GM19351 (cell line): ENCODE results near the gene STK16.

Experiments used
- ATAC-seq: cut with Tn5 transposase; IDR thresholded peaks from one replicate; pipeline ENCODE4 v1.9.1; 2021; ENCODE audit warnings: mild to moderate bottlenecking, moderate library complexity; ENCODE audit not compliant: unreplicated experiment

Gene STK16

DNA sequence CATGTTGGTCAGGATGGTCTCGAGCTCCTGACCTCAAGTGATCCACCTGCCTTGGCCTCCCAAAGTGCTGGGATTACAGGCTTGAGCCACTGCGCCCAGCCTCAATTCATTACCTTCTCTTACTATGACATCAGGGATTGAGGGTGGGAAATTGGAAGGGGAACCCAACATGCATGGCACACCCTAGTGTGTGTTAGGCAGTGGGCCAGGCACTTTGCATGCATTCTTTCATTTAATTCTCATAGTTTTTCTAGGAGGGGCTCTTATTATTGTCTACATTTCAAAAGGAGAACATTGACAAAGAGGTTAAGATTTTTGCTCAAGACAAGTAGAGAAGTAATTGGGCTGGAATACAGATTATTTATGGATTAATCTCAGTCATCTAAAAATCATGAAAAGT is 23.0 kb downstream of the STK16 start:
- ATAC-seq: no peak

GRCh38 chr2:219269362-219270054 is 24.2 kb downstream of the STK16 start:
- ATAC-seq: no peak

GRCh38 chr2:219270055-219270372 is 24.7 kb downstream of the STK16 start:
- ATAC-seq: no peak

- no peak for ATAC-seq
These were observed 25.7 kb downstream of the STK16 start for GRCh38 chr2:219271021-219271420.

GRCh38 chr2:219272356-219272755 is 27.1 kb downstream of the STK16 start:
- no peak for ATAC-seq

DNA sequence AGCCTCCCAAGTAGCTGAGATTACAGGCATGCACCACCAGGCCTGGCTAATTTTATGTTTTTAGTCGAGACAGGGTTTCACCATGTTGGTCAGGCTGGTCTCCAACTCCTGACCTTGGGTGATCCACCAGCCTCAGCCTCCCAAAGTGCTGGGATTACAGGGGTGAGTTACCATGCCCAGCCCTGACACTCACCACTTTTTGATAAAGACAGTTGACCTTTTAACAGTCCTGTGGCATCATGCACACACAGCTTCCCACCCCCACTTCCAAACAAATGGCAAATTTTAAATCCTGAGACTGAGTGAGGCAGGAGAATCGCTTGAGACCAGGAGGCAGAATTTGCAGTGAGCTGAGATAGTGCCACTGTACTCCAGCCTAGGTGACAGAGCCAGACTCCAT is 27.7 kb downstream of the STK16 start:
- no peak for ATAC-seq

DNA sequence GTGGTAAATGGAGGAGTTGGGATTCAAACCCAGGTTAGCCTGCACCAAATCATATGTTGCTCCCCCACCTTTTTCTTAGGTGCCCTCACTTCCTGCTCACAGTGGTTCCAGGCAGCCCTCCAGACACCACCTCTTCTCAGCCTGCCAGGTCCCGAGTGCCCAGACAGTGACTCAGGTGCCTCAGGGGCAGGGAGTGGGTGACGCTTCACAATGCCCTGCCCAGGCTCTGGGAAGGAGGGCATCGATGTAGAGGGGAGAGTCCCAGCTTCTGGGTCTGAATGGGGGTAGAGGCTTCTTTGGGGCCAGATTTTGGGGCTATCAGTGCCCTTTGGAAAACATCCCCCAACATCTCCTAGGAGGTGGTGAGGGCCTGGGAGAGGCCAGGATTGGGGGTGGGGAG is 28.7 kb downstream of the STK16 start:
- no peak for ATAC-seq

DNA sequence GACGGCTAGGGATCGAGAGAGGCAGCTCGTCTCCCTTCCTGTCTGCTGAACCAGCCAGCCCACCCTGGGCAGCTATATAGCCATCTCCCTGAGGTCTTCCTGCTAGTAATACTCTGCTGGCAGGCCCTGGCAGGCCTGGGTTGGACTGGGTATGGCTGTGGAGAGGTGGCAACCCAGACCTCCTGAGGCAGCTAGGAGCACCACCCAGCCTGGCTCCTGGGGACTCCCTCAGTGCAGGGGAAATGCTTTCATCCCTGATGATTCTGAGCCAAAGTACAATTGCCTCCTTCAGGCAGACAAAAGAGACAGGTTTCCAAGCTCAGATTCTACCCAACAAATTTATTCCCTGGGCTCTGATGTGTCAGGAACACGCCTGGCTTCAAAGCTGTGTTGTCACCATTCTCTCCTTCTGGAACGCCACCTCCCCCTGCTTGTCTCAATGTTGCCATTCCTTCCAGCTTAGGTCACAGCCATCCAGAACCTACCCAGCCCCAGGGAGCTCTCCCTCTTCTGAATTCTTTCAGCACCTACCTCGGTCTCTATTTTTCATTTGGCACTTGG is 29.2 kb downstream of the STK16 start:
- no peak for ATAC-seq

- ATAC-seq: peak; percentile 28
These were observed 32.7 kb downstream of the STK16 start for GRCh38 chr2:219277703-219278654.

- ATAC-seq: no peak
These were observed 33.4 kb downstream of the STK16 start for GRCh38 chr2:219278655-219279150.

DNA sequence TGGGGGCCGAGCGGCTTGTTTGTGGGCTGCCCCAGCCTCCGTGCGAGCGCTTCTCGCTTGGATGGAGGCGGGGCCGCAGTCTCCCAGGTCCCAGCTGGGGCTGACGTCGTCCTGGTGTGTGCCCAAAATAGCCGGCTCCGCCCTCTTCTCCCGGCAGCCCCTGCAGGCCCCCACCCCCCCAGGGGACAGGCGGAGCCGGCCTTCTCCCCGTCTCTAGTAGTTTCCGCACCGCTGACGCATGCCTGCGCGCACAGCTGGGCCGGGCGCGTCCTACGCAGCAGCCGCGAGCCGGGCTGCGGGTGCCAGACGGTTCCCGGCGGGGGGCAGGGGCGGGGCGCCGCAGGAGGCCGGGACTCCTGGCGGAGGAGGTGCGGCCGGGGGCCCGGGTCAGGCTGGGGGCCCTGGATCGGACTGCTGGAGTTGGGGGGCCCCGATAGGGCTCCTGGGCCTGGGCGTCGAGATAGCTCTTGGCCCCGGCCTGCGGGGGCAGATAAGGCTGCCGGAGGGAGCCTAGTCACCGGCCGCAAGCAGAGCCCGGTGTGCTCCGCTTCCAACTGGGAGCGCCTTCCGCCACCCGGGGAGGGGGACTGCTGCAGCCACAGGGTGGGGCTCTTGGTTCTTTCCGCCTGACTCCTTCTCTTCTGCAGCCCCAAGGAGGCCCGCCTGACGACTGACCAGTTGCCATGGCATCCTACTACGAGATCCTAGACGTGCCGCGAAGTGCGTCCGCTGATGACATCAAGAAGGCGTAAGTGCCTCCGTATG is 34.1 kb downstream of the STK16 start, which contains the start of gene DNAJB2:
TSS of gene DNAJB2 (plus strand) at position 216 of the 765 bp plus-strand sequence. CDS start at position 684, 468 bp downstream.
- ATAC-seq: peak; percentile 79

- no peak for ATAC-seq
These were observed 34.7 kb downstream of the STK16 start for GRCh38 chr2:219279916-219280516.

DNA sequence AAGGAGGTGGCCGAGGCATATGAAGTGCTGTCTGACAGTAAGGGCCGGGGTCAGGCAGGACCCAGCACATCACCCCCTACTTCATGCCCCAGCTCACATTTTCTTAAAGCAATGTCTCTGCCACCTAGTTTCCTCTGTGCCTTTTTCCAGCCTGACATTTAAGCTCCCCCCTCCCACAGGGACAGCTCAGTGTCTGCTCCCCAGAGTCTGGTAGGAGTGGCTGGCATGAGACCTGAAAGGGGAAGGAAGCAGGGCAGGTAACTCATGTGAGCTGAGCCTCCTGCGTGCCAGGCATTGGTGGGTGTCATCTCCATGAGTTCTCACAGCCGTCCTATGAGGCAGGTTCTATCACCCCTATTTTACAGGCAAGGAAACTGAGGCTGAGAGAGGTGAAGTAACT is 35.4 kb downstream of the STK16 start:
- ATAC-seq: no peak

- ATAC-seq: no peak
These were observed 36.3 kb downstream of the STK16 start for GRCh38 chr2:219281588-219281987.

GRCh38 chr2:219282375-219282774 is 37.1 kb downstream of the STK16 start:
- no peak for ATAC-seq

GRCh38 chr2:219282943-219283581 is 37.8 kb downstream of the STK16 start:
- no peak for ATAC-seq

GRCh38 chr2:219284501-219285372 is 39.5 kb downstream of the STK16 start:
- no peak for ATAC-seq

DNA sequence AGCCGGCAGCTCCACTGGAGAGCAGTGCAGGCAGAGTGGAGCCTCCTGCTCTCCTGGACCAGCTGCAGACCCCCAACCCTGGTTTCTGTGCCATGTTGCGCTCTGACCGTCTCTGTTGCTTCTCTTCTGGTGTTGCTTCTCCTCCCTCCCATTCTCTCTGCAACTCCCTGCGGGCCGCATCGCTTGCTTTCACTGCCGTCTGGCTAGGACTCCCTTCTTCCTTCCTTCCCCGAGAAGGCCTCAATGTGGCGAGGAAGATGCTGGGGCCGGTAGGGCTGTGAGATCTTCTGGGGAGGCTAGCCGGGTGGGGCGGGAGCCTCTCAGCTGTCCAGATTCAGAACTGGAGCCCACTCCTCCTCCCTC is 40.1 kb downstream of the STK16 start:
- ATAC-seq: no peak

DNA sequence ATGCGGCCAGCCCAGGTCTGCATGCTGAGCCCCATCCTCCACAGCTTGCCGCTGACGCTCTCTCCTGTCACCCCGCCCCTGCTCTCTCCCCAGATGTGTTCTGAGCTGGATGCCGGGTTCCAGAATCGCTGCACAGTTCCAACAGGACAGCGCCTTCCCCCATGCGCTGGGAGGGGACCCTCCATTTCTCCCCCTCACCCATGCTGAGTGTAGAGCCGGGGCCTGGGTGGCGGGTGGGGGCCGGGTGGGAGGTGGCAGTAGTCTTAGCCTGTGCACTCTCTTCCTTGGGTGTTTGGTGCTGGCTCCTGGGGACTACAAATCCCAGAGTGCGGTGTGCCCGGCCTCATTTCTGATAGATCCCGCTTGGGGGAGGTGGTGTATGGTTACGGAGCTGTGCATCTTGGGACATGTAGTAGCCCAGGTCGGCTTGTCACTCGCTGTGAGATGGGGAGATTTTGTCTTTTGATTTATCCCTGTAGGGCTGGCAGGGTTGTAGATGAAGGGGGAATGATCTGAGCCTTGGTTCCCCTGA is 40.7 kb downstream of the STK16 start:
- ATAC-seq: no peak
